CD4-positive, alpha-beta T cell treated with Interleukin-15 for 4 hours (primary cell): ENCODE measurements around the gene DCLK1.

ENCODE experiments used
- DNase-seq: peaks from one replicate; pipeline ENCODE4 v3.0.0-alpha.2; 2020; ENCODE audit warnings: low spot score

The DCLK1 gene

GRCh38 chr13:35784286-35784951 is 346.8 kb downstream of the DCLK1 start:
- no peak for DNase-seq

DNA sequence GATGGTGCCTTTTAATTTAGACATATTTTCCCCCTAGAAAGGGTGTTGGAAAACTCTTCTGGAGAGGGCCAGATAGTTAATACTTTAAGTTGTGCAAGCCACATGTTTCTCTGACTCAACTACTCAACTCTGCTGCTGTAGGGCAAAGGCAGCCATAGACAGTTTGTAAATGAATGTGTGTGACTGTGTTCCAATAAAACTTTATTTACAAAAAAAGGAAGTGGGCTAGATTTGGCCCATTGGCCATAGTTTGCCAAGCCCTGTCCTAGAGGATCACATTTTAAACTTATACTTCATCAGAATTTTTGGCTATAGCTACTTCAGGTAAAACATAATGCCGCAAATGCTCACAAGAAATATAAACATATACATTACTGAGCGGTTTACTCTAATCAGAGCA is 348.4 kb downstream of the DCLK1 start:
- no peak for DNase-seq

DNA sequence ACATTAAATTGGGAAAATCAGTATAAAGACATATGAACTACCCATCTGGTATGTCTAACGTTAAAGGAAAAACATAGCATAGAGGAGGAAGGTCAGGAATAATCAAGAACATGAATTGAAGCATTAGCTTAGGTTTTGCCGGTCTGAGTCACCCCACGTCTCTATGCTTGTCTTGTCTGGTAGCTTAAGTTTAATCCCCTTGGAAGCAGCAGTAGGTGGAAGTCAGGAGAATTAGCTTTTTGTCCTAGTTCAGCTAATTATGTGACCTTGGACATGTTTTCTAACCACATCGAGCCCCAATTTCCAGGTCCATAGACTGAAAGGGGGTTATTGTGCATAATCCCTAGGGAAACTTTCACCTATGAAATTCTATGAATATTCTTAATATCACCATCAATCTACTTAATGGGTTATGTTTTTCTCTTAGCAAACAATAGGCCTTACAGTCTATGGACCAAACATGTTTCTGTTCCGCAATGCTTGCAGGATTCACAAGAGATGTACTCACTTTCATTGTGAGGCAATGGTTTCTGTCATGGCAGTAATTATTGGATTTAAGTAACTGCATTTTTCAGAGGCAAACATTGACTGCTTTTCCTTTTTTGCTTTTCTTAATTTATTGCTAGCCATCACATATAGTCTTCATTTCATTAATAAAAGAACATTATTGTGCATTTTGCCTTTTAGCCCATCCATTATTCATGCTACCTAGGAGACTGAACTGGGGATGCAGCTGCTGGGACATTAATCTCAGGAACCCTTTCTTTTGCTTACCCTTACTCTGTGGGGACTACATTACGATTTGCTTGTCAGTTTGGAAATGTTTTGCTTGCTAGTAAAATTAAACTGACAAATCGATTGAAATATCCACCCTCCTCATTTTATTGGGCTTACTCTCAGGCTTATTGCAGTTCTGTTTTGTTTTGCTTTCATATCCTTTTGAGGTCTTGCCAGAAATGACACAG is 349.9 kb downstream of the DCLK1 start:
- no peak for DNase-seq

- no peak for DNase-seq
Observed at GRCh38 chr13:35780613-35781012, 350.6 kb downstream of the DCLK1 start.

GRCh38 chr13:35771898-35772297 is 359.3 kb downstream of the DCLK1 start:
- no peak for DNase-seq

DNA sequence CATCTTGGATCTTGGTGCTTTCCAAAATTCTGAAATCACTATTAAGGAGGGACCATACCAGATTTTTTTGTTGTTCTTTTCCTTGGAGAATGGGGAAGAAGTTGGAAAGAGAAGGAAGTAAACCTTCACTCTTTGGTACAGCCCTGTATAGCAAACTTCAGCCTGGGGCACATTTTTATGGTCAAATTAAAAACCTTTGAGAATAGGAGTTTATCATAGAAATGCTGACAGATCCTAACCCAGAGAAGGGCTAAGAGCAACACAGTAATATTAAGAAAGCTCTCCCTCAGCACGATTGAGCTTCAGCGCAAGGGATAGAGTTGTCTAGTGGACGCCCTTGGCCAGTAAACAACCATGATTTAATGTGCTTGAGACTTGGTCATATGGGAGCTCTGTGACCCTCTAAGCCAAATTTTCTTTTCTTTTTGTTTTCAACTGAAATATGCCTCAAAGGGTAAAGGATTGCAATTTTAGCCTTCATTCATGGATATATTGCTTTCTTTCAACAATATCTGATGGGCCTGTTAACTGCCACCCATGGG is 360.4 kb downstream of the DCLK1 start:
- no peak for DNase-seq

GRCh38 chr13:35769812-35770211 is 361.4 kb downstream of the DCLK1 start:
- no peak for DNase-seq

DNA sequence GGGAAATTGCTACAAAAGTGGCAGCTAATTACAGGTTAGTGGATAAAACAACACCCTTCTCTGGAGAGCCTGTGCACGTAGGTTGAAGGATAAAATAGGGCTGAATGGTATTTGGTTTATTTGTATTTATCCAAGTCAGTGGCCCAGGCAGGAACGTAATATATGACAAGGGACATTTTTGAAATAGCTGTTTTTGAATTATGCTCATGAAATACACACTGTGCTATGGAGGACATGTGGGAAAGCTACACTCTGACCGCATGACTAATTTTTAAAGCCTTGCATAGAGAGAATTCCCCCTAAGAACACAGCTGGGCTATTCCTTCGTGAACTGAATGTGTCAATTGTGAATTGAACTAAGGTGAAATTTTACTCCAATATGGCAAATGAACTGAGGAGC is 362.6 kb downstream of the DCLK1 start:
- no peak for DNase-seq

DNA sequence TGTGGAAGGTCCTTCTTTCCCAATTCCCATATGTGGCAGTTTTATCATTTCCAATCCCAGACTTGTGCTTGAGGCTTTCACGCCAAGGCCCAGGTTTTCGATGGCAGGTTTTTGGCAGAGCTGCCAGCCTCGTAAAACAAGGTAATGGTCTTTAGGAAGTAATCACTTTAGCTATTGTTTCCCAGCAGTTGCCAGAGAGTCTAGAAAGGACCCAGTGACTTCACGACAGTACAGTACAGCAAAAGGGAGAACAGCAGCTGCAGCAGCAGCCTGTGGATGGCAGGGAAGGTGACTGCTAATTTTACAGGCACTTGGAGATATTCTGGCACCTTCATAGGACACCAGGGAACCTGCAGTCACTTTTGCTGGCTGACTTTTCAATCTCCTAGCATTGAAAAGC is 363.1 kb downstream of the DCLK1 start:
- no peak for DNase-seq

DNA sequence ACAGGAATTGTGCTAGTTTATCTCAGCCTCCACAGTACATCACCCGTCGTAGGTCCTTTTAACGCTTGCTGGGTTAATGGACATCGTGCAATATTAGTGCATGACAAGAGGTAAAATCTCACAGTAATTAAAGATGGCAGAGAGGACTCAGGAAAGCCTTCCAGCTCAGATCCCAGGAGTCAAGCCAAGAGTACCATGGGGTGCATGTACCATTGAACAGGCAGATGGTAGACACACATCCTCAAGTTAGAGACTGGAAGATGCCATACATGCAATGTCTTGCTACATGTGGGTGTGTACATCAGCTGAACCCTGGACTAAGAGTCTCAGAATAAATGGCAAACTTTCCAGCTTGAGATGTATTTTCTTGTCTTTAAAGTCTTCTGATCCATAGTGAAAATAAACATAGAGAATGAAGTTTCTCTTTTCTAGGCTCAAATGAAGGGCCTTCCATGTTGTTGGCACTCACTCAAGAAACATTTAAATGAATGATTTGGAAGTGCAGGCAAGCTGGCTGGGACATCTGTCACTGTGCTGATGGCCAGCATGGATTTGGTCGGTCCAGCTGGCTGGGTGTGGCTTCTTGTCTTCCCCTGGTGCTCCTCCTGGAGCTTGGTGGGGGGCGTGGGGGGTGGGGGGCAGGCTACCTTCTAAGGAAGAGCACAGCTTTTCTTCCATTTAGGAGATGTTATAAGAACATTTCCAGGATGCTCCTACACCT is 363.8 kb downstream of the DCLK1 start:
- DNase-seq = no peak

DNA sequence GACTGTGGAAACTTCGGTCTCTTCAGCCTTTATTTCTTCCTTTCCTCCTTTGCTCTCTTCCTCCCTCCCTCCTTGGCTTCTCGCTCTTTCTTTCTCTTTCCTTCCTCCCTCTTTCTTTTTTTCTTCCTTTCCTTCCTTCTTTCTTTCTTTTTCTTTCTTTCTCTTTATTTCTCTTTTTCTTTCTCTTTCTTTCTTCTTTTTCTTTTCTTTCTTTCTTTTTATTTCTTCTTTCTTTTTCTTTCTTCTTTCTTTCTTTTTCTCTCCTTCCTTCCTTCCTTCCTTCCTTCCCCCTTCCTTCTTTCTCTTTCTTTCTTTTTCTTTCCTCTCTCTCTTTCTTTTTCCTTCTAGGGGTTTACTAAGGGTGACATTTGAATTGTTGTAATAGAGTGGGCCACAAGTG is 364.5 kb downstream of the DCLK1 start:
- DNase-seq = no peak

GRCh38 chr13:35765941-35766340 is 365.2 kb downstream of the DCLK1 start:
- DNase-seq = no peak

DNA sequence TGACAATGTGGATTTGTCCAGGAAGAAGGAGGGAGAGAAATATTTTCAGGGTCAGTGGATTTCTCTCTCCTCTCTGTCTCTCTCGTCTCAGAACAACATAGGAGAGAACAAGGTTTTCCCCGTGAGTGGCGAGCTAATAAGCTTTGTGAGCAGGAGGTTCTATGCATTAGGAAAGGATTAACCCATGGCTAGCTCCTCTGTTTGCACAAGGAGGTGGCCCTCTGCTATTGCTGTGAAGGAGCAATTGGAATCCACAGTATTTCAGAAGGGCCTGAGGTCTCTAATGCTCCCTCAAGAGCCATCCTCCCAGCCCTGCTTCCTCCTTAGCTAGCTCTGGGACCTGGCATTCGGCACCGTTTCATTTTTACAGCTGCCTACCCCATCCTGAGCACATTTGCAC is 365.8 kb downstream of the DCLK1 start:
- no peak for DNase-seq

GRCh38 chr13:35764326-35765015 is 366.7 kb downstream of the DCLK1 start:
- DNase-seq = no peak

- no peak for DNase-seq
Observed at GRCh38 chr13:35763782-35764123, 367.4 kb downstream of the DCLK1 start.

GRCh38 chr13:35763060-35763781 is 368.0 kb downstream of the DCLK1 start:
- DNase-seq = no peak

DNA sequence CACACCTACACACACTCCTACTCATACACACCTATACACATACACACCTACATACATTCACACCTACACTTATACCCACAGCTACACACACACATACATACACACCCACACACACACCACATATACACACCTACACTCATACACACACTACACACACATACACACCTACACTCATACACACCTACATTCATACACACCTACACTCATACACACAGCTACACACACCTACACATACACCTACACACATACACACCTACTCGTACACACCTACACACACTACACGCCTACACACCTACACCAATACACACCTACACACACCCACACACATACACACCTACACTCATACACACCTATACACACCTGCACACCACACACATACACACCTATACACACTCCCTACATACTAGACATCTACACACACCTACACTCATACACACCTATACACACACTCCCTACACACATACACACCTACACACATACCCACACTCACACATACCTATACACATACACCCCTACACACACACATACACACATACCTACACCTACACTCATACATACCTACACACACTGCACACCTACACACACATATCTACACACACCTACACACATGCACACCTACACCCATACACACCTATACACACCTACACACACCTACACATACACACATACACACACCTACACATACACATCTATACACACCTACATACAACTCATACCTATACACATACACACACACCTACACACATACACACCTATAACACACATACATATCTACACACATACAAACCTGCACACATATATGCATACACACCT is 369.5 kb downstream of the DCLK1 start:
- DNase-seq = no peak

- DNase-seq = no peak
Observed at GRCh38 chr13:35760735-35761281, 370.4 kb downstream of the DCLK1 start.

DNA sequence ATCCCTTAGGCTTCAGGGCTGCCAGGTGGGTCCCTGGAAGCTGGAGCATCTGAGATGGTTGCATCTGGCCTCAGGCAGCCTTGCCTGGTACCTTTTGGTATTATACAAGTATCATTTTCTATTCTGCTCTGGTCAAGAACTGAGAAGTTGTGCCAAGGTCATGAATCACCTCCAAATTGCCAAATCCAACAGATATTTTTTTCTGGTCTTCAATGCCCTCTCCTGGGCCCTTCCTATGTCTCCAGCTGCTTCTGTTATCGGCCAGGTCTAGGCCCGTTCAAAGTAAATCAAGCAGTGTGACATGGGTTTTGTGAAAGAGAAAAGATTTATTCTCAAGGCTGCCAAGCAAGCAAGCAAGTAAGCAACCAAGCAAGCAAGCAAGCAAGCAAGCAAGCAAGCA is 383.6 kb downstream of the DCLK1 start:
- no peak for DNase-seq

GRCh38 chr13:35744566-35745178 is 386.5 kb downstream of the DCLK1 start:
- no peak for DNase-seq
